GM12865 (cell line): Measurements from ENCODE around the gene POLR2F.

Source experiments
- DNase-seq: peaks from one replicate; pipeline ENCODE4 v3.0.0; 2010; ENCODE audit warnings: low read depth
- H3K4me3 ChIP-seq: 2 replicates; pipeline ENCODE4 v1.5.1; 2011; ENCODE audit warnings: mild to moderate bottlenecking, low read depth, low read length, control low read depth
- CTCF ChIP-seq: IDR thresholded peaks from 2 replicates; pipeline ENCODE4 v1.5.1; 2011; ENCODE audit warnings: low read length, control low read depth, low read depth, inconsistent platforms; ENCODE audit not compliant: insufficient read depth; ENCODE audit errors: missing control alignments

POLR2F gene

DNA sequence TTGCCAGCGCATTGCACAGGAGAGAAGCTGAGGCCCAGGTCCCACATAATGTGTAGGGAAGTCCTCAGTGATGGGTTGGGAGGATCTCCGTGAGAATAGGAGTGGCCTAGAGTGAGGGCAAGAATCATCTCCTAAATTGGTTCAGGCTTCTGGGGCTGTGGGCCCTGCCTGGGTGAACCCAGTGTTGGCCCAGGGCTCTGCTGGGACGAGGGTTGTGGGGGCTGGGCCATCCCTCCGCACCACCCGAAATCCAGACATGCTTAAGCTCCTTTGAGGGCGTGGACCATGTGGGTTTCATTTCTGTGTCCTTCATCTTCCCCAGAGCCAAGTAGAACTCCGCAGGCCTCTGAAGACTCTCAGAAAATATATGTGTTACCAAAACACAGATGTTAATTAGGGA is 43.7 kb upstream of the POLR2F start:
- no peak for DNase-seq
- no peak overlapping the region for H3K4me3 ChIP-seq
- TF ChIP-seq CTCF, result no peak

DNA sequence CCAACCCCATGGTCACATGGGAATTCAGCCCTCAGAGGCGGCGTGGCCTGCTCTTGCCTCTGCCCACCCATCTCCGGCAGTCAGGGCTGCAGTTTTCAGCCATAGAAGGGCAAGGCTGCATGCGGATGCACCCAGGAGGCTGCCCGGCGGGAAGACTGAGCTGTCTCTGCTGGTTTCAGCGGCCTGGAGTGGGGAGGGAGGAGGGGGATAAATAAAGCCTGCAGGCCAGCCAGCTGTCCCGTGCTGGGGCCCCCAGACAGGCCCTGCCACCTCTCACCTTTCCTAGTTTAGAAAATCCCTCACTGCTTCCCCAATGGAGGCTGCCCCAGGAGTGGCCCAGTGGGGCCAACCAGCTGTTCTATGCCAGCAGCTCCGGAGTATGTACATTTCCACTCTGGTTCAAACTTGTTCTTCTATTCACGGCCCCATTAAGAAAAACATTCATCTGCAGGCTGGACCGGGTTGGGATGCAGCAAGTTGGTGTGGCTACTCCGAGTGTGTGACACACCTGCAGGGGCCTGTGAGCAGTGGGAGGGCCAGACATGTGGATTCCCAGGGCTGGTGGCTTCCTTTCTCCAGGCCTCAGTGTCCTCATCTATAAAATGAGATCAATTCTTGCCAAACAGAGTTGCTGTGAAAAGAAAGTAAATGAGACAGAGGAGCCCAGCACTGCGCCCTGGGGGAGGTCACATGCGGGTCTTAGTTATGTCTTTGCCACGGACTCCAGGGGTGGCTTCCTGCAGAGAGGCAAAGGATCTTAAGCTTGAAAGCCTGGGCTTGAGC is 42.4 kb upstream of the POLR2F start:
- no peak for TF ChIP-seq CTCF
- no peak for DNase-seq
- no peak overlapping the region for H3K4me3 ChIP-seq

DNA sequence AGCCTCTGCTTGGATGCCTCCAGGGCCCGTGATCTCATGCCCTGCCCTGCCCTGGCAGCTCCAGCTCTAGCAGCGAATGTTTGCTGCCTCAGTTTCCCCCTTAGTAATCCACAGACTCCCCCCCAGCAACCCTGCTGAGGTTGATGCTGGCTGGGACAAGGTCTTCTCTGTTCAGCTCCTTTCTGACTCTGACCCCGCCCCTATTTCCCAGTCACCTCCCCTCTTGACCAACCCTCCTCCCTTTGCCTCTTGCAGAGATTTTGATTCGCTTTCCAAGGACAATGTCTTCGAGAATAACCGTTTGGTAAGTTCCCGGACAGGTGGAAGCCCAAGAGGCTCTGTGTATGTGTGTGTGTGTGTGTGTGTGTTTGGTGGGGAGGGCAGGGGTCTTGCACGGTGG is 41.8 kb upstream of the POLR2F start:
- H3K4me3 ChIP-seq, result no peak overlapping the region
- no peak for TF ChIP-seq CTCF
- no peak for DNase-seq

GRCh38 chr22:37912171-37912570 is 41.3 kb upstream of the POLR2F start:
- DNase-seq, result no peak
- H3K4me3 ChIP-seq, result no peak overlapping the region
- TF ChIP-seq CTCF, result no peak

DNA sequence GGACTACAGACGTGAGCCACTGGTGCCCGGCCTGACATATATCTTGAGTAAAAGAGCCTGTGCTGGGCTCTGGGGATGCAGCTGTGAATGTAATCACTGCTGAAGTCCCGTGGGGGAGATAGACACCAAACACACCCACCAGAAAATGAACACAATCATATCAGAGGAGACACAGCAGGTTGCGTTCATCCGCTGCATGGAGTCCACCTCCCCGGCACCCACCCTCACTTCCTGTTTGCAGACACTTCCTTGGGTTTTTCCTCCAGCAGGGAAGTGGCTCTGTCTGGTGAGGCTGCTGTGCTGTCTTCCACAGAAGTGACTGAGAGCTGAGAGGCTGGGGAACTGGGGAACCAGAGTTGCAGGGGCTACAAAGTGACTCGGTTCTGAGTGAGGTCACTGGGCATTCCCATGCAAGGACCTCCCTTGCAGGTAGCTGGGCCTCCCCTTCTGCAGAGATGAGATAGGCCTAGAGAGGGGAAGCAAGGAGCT is 40.2 kb upstream of the POLR2F start:
- DNase-seq, result no peak
- TF ChIP-seq CTCF, result no peak
- H3K4me3 ChIP-seq, result no peak overlapping the region

DNA sequence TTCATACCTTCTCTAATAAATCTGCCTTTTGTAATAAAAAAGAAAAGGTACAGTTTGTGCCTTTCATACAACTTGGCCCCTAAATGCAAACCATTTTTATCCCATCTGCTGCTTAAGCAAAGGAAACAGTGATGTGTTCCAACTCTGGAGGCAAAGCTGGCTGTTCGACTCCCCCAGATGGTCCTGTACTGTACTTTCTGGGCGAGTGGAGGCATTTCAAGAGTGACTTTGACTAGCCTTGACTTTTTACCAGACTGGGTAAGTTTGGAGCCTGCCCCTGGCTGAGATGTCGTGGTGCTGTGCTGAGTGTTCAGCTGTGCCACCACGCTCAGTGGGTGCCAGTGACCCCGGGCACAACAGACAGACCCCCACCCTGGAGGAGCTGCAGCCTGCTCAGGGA is 37.2 kb upstream of the POLR2F start:
- no peak overlapping the region for H3K4me3 ChIP-seq
- no peak for DNase-seq
- TF ChIP-seq CTCF, result no peak
